Mucosa of descending colon (tissue), 3 donors: Measurements from ENCODE around the gene CGB2. TPM values are rescaled to one million over a fixed set of nuclear protein-coding genes. Genes with fewer than 3 reads are reported as not detected.
"Not testable (repeated sequence)": the region's sequence is repeated elsewhere in the genome, so short reads cannot be mapped to it uniquely, and the experiment has no call there.

Source experiments
- ATAC-seq: fragments of 200-7000 bp; cut with Tn5 transposase; one replicate; pipeline ENCODE4 v1.9.1; 2020; ENCODE audit warnings: mild to moderate bottlenecking, moderate library complexity
- DNase-seq, 3 donors: peaks; one replicate each; pipeline ENCODE4 v3.0.0-alpha.2; 2020
- H3K36me3 ChIP-seq: fragments of 200-600 bp; one replicate; pipeline ENCODE4 v1.8.0; 2021; ENCODE audit warnings: low read depth, mild to moderate bottlenecking
- H3K4me1 ChIP-seq: fragments of 200-600 bp; one replicate; pipeline ENCODE4 v1.8.0; 2021; ENCODE audit warnings: low read depth, mild to moderate bottlenecking
- H3K4me3 ChIP-seq: fragments of 200-600 bp; one replicate; pipeline ENCODE4 v1.8.0; 2021; ENCODE audit warnings: mild to moderate bottlenecking
- H3K9me3 ChIP-seq: fragments of 200-600 bp; one replicate; pipeline ENCODE4 v1.8.0; 2021; ENCODE audit warnings: mild to moderate bottlenecking
- CTCF ChIP-seq: fragments of 200-600 bp; IDR thresholded peaks from one replicate; pipeline ENCODE4 v1.8.0; 2022; ENCODE audit warnings: antibody characterized with exemption, mild to moderate bottlenecking
- intact Hi-C, 2 donors: fragments of 100-400 bp; cut with DNase I in 1 of 2; cut with micrococcal nuclease in 1 of 2; formaldehyde crosslinking; loops; one replicate each; pipeline versions ENCODE4 v1.11.0 to v1.11.1; 2022; cut with DNase I, micrococcal nuclease
- total RNA-seq, 3 donors: library from RNA; stranded (reverse); fragmentation: NEBNext Ultra II Directional in 2 of 3; extraction: Animal tissue kit (Norgen Biotek cat#: 25700) in 2 of 3; gene quantifications; one replicate each; pipeline versions ENCODE4 v1.2.1 to v1.2.4, GENCODE V29; 2021 to 2023
- donor health status: DM: no; HTN: no; CAD: no; lungs with moderate emphysema.
- donor health status: DM: no; HTN: no; CAD: no.
- donor health status: DM: no; HTN: yes; CAD: no.

The CGB2 gene
- total RNA-seq, 3 donors from 2014 or later, result not detected

GRCh38 chr19:49014123-49014869, 17.4 kb upstream of the CGB2 start:
- ATAC-seq, result no peak
- no peak for DNase-seq
- no peaks in the 10 kb centered on the region for H3K36me3 ChIP-seq
- intact Hi-C loops, result no loop called here
- H3K4me1 ChIP-seq, result peaks cover 12% of the 10 kb centered on the region
- no peak for TF ChIP-seq CTCF
- no peak overlapping the region for H3K4me3 ChIP-seq
- H3K9me3 ChIP-seq, result no peaks in the 10 kb centered on the region

GRCh38 chr19:49014870-49015255, 16.8 kb upstream of the CGB2 start:
- Histone ChIP-seq H3K36me3 (no peaks in the 10 kb centered on the region), H3K4me3 (no peak overlapping the region), H3K9me3 (no peaks in the 10 kb centered on the region), H3K4me1 (peaks cover 12% of the 10 kb centered on the region)
- intact Hi-C loops, result no loop called here
- ATAC-seq (no peak), DNase-seq (no peak)
- TF ChIP-seq CTCF, result no peak

- DNase-seq, result no peak
- intact Hi-C loops, result no loop called here
- no peak overlapping the region for H3K4me3 ChIP-seq
- TF ChIP-seq CTCF, result no peak
- no peak for ATAC-seq
- peaks cover 12% of the 10 kb centered on the region for H3K4me1 ChIP-seq
- H3K36me3 ChIP-seq, result no peaks in the 10 kb centered on the region
- H3K9me3 ChIP-seq, result no peaks in the 10 kb centered on the region
Measured at GRCh38 chr19:49016067-49016839, 15.4 kb upstream of the CGB2 start.

- DNase-seq, result no peak
- no peak for TF ChIP-seq CTCF
- ATAC-seq, result no peak
- Histone ChIP-seq H3K9me3 (no peaks in the 10 kb centered on the region), H3K36me3 (no peaks in the 10 kb centered on the region), H3K4me3 (no peak within 1 kb of the TSS), H3K4me1 (peaks cover 12% of the 10 kb centered on the region)
- intact Hi-C loops, result no loop called here
Measured at GRCh38 chr19:49017041-49017665, 14.5 kb upstream of the CGB2 start, which contains the start of gene LHB. Gene LHB, minus strand, starts transcription at chr19:49017091. Its CDS starts 10 bp downstream, at chr19:49017081.

GRCh38 chr19:49017666-49018351, 13.9 kb upstream of the CGB2 start:
- ATAC-seq (peak; percentile 72), DNase-seq (peak; percentile 49 to 70 (median 69))
- no peaks in the 10 kb centered on the region for H3K36me3 ChIP-seq
- peaks cover 12% of the 10 kb centered on the region for H3K4me1 ChIP-seq
- TF ChIP-seq CTCF, result peak; percentile 33
- no peaks in the 10 kb centered on the region for H3K9me3 ChIP-seq
- intact Hi-C loops, result no loop called here
- H3K4me3 ChIP-seq, result no peak overlapping the region

GRCh38 chr19:49018388-49019241, 13.1 kb upstream of the CGB2 start:
- H3K9me3 ChIP-seq, H3K36me3 ChIP-seq, intact Hi-C loops, H3K4me3 ChIP-seq: not testable (repeated sequence)
- DNase-seq, result peak in 2 of 3 donors; percentile 40 to 53
- peak; percentile 27 for ATAC-seq
- H3K4me1 ChIP-seq, result peaks cover 12% of the 10 kb centered on the region
